LHCN-M2 (cell line): ENCODE results near the gene PTGER4. TPM values are rescaled to one million over a fixed set of nuclear protein-coding genes. Genes with fewer than 3 reads are reported as not detected.
"Not testable (repeated sequence)": the region's sequence is repeated elsewhere in the genome, so short reads cannot be mapped to it uniquely, and the experiment has no call there.

ENCODE experiments used
- DNase-seq: peaks from one replicate; pipeline ENCODE4 v3.0.0-alpha.2; 2012; ENCODE audit warnings: low read depth
- total RNA-seq: library from RNA; depleted of rRNA; stranded (reverse); fragments of >200 nt; gene quantifications from 2 replicates; pipeline ENCODE4 v1.2.3, GENCODE V29; 2014

PTGER4 gene
- total RNA-seq, 1 experiment from 2014 or later, result 62.8 TPM

DNA sequence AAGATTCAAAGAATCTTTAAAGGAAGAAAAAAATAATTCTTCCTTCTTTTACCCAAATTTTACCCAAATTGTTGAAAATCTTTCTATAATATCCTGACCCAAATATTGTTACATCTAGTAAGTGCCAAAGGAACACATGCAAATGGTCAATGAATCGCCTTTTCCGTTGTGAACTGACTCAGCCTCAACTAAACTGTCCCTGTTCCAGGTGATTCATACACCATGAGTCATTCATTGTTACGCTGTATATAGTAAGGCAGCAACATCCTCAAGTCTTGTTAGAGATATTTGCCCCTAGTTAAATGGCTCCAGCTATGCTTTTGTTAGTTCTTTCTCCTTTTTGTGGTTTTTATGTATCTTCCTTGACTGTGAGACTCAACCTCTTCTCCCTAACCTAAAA lies 9.7 kb downstream of the PTGER4 start:
- DNase-seq, result peak; percentile 97

DNA sequence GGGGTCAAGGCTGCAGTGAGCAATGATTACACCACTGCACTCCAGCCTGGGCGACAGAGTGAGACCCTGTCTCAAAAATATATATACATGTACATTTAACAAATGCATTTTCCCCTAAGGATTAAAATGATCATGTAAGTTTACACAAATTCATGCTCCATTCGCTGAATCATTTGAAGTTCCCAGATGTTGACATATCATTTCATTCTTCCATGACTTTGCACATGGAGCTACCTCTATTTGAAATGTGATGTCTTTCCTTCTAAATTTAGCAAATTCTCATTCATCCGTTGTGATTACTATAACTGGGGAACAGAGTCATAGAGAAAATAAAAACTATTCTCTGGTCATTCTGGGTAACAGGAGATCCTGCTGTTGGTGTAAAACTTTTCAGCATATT lies 10.6 kb downstream of the PTGER4 start:
- DNase-seq, result no peak

DNA sequence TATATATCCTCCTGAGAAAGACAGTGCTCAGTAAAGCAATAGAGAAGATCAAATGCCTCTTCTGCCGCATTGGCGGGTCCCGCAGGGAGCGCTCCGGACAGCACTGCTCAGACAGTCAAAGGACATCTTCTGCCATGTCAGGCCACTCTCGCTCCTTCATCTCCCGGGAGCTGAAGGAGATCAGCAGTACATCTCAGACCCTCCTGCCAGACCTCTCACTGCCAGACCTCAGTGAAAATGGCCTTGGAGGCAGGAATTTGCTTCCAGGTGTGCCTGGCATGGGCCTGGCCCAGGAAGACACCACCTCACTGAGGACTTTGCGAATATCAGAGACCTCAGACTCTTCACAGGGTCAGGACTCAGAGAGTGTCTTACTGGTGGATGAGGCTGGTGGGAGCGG lies 12.2 kb downstream of the PTGER4 start:
- no peak for DNase-seq

DNA sequence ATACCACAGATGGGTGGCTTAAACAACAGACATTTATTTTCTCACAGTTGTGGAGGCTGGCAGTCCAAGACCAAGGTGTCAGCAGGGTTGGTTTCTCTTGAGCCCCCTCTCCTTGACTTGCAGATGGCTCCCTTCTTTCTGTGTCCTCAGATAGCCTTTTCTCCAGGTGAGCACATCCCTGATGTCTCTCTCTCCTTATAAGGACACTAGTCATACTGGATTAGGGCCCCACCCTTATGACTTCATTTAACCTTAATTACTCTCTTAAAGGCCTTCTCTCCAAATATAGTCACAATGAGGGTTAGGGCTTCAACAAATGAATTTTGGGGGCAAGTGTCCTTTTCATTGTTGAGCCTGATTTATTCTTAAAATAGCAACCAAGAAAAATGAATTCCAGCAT lies 14.7 kb downstream of the PTGER4 start:
- no peak for DNase-seq

DNA sequence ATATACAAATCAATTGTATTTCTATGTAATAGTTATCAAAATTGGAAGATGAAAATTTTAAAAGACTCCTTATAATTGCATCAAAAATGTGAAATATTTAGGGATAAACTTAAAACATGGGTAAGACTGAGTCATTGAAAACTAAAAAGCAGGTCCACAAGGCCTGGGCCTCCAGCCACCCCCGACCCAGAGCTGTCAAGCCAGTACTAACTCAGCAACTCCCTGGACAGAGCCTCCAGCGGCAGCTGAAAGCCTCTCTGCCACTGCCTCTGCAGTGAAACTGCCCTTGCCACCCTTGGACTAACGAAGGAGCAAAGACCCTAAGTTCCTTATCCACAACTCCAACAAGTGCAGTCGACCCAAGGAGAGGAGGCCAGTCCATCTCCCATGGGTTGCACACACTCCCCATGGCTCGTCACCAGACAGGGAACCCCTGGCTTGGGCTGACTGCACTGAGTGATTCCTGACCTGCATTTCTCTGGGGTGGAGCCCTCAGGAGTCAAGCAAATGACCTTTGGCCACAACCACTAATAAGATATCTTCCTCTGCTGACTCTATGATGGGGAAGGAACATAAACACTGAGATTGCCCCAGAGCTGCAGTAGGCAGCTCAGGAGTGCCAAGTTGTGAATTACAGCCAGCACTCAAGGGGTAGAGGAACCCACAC lies 20.5 kb downstream of the PTGER4 start:
- DNase-seq, result no peak

DNA sequence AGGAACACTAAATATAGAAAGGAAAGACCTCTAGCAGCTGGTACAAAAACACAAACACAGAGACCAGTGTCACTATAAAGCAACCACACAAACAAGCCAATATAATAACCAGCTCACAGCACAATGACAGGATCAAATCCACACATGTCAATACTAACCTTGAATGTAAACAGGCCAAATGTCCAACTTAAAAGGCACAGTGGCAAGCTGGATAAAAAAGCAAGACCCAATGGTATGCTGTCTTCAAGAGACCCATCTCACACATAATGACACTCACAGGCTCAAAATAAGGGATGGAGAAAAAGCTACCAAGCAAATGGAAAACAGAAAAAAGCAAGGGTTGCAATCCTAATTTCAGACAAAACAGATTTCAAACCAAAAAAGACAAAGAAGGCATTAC lies 22.3 kb downstream of the PTGER4 start:
- DNase-seq, result not testable (repeated sequence)

DNA sequence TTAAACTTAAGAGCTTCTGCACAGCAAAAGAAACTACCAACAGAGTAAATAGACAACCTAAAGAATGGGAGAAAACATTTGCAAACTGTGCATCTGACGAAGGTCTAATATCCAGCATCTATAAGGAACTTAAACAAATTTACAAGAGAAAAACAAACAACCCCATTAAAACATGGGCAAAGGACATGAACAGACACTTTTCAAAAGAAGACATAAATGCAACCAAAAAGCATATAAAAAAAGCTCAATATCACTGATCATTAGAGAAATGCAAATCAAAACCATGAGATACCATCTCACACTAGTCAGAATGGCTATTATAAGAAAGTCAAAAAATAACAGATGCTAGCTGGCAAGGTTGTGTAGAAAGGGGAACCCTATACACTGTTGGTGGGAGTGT lies 25.8 kb downstream of the PTGER4 start:
- DNase-seq, result not testable (repeated sequence)

DNA sequence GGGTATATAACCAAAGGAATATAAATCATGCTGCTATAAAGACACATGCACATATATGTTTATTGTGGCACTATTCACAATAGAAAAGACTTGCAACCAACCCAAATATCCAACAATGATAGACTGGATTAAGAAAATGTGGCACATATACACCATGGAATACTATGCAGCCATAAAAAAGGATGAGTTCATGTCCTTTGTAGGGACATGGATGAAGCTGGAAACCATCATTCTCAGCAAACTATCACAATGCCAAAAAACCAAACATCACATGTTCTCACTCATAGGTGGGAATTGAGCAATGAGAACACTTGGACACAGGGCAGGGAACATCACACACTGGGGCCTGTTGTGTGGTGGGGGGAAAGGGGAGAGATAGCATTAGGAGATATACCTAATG lies 30.9 kb downstream of the PTGER4 start:
- not testable (repeated sequence) for DNase-seq

DNA sequence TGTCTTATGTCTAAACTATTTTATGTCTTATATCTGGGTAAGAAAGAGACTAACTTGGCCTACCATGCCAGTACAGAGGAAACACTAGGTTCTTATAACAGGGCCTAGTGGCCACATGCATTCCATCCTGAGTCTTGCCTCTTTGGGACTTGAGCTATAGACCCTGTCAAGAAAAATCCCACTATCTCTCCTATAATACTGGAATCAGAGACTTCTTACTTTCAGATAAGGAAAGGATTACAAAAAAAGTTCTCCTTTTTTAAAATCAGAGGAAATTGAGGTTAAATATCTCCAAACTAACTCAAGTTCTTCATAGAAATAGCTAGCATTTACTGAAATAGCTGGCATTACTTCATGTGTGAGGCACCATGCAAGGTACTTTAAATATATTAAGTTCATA lies 34.3 kb downstream of the PTGER4 start:
- DNase-seq, result no peak

DNA sequence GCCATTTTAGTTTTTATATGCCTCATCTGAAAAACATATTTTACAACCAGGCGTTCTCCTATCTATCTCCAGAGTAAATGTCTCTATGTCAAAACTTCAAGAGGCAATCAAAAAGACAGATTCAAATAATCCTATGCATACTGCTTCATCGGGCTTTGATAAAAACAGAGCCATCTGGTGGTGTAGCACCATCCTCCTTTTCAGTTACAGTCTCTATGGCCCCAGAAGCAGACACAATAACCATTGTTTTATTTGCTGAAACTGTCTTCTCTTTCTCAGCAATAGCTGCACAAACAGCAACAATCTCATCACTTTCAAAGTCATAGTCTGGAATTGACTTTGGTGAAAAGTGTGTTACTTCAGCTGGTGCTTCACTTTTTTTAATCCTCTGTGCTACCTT lies 36.3 kb downstream of the PTGER4 start:
- DNase-seq, result peak; percentile 37

DNA sequence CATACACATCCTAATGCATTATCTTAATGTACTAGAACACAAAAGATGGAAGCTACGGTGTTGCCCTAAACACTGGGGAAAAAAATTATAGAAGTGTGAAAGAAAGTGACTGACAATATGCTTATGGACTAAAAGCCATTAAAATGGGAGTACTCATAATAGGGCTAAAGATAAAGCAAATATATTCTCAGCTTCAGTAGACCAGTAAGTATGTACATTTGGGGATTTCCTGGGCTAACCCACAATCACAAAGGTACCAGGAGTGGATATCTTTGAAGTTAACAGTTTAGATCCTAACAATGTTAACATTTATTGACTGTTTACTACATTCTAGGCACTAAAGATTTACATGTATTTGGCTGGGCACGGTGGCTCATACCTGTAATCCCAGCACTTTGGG lies 36.9 kb downstream of the PTGER4 start:
- DNase-seq, result no peak

DNA sequence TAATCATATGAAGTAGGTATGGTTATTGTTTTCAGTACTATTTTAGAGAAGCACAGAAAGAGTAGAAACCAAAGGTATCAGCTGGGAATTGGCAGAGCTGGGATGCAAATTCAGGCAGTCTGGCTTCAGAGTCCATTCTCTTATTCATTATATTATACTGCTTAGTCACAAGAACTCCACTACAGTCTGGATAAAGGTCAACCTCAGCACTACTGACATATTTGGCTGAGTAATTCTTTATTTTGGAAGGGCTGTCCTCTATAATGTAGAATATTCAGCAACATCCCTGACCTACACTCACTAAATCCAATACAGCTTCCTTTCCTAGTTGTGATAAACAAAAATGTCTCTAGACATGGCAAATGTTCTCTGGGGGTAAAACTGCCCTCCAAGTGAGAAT lies 37.6 kb downstream of the PTGER4 start:
- peak; percentile 43 for DNase-seq

DNA sequence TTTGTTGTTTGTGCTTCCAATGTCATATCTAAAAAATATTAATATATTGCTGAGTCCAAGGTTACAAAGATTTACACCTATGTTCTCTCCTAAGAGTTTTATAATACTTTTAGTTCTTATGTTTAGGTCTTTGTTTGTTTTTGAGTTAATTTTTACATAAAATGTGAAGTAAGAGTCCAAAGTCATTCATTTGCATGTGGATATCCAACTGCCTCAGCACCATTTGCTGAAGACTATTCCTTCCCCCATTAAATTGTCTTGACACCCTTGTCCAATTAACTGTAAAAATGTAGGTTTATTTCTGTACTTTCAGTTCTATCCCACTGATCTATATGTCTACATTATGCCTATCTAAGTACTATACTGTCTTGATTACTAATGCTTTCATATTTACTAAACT lies 40.4 kb downstream of the PTGER4 start:
- no peak for DNase-seq

DNA sequence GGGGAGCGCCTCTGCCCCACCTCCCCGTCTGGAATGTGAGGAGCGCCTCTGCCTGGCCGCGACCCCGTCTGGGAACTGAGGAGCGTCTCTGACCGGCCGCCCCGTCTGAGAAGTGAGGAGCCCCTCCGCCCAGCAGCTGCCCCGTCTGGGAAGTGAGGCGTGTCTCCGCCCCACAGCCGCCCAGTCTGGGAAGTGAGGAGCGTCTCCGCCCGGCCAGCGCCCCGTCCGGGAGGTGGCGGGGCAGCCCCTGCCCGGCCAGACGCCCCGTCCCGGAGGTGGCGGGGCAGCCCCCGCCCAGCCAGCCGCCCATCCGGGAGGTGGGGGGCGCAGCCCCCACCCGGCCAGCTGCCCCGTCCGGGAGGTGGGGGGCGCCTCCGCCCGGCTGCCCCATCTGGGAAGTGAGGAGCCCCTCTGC lies 42.8 kb downstream of the PTGER4 start:
- DNase-seq, result not testable (repeated sequence)

DNA sequence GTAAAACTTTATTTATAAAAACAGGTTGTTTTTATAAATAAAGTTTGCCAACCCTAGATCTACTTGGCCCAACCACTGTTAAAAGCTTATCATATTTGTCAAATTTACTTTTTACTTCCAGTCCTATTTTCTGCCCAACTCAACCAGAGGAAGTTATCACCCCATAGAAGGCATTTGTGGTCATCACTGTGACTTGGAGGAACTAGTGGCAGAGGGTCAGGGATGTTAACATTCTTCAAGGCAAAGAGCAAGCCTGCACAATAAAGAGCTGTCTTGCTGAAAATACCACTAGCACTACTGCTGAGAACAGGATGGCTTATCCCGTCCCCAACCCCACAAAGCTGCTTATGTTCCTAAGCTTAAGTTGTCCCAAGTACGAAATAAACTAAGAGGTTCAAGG lies 53.7 kb downstream of the PTGER4 start:
- no peak for DNase-seq

DNA sequence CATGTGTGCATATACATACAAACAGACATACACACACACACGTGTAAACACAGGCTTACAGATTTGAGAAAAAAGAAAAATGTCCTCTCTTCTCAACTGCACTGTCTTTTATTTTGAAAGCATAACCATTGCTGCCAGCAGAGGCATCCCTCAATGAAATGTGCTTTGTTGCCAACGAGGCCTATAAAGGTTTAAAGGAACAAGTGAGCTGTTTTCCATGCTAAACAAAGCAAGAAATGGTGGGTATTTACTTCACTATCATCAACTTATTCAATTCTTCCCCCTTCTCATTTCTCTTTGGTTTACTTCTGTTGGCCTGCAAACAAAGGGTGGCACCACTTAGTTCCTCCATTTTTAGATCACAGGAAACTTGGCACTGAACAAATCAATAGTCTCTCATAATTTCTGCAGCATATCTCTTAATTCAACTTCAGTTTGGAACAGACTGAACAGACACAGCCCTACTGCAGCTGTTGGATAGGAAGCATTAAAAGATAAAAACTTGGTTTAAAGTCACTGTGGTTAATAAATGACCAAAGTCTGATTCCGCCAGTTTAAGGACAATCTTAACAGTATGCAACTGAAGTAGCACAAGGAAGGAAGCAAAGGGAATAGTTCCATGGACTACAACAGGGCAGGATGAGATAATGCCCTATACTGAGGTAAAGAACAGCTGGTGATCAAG lies 54.3 kb downstream of the PTGER4 start:
- no peak for DNase-seq

DNA sequence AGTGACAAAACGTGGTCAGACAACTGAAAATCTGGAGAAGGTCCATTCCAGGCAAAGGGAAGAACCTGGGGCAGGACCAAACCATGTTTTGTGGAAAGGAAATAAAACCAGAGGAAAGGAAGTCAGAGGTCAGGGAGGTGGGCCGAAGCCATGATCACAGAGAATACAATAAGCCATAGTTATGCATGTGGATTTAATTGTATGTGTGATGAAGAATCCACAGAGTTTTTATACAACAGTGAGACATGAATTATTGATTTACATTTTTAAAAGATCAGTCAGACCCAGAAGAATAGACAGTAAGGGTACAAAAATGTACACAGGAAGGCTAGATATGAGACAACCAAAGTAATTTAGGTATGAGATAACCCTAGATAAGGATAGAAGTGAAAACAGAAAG lies 55.3 kb downstream of the PTGER4 start:
- no peak for DNase-seq

DNA sequence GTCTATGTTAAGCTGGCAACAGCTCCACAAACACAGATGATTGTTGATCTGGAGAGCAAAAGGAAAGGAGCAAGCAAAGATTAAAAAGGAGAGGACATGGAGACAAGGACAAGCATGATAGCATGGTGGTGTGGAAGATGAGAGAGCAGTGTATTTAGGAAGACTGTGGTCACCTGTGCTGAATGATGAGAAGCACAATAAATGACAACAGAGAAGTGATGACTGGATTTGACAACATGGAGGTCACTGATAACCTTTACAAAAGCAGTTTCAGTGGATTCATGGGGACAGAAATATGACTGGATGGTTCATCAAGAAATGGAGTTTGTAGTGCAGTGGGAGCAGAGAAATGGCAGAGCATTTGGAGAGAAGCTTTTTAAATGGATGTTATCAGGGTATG lies 55.9 kb downstream of the PTGER4 start:
- DNase-seq, result no peak

DNA sequence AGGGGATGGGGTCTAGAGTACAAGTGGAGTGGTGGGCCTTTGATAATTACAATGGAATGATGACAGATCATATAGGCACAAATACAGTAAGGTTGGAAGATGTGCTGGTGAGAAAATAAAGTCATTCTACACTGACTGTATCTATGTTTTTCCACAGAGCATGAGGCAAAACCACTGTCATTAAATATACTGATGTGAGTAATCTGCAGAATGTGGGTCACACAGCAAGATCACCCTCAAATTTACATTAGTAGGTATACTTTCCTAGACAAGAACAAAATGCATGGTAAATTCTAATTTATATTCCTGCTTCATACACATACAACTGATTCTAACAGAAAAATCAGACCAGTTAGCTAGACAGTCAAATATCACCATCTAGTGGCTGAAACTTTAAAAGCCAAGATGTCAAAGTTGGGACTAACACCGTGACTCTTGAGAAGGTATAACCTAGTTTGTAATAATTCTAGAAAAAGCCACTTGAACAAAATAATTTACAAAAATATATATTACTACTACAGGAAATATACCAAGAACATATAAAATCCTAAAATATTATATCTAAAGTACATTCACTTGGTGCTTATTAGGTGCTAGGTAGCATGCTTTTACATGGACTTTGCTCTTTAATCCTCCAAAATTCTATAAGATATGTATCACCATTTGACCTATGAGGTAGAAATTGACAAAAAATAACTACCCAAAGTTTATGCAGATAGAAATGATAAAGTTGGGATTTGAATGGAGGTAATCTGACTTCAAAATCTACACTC lies 56.6 kb downstream of the PTGER4 start:
- peak; percentile 74 for DNase-seq

DNA sequence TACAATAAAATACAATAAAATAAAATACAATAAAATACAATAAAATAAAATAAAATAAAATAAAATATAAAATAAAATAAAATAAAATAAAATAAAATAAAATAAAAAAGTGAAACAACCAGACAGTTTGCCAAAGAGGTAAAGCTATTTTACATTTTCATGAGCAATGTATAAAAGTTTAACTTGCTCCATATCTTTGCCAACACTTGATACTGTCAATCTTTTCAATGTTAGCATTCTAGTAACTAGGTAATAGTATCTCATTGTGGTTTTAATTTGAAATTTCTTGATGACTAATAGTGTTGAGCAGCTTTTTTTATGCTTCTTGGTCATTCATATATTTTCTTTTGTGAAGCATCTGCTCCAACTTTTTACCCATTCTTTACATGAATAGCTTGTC lies 58.8 kb downstream of the PTGER4 start:
- peak; percentile 83 for DNase-seq
